Measurements from ENCODE around the gene PLXNA4. TPM values are rescaled to one million over a fixed set of nuclear protein-coding genes. Genes with fewer than 3 reads are reported as not detected.

The PLXNA4 gene
- total RNA-seq, 2 experiments from 2014 or later: 0.18 to 0.70 TPM

DNA sequence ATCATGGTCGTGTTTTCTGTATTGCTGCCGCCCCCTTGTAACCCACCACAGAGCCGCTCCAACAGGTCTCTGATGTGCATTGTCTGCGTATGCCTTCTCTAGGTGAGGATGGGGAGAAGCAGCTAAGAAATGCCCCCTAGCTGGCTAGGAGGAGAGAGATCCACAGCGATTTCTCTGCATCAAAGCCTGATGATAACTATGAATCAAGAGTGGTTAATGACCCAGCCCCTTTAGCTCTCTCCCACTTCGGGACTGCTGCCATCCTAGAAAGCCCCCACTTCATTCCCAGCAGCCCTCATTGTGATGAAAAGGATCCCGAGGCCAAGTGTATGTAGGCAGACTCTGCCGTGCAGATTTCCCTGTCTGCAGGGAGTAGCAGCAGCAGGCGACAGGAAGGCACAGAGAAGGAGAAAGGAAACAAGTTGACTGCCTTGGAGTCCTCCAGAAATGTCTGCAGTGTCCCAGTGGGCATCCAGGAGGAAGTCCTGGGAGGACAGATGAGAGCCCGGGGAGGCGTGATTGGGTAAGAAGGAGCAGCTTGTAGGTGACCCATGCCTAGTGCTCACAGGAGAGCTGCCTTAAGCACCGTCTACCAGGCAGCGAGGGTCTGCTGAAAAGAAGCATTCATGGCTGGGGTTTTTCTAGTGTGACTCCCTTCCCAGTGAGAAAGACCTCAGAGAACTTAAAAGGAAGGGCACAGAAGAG, 2.9 kb downstream of the PLXNA4 start:
- TF ChIP-seq, protein P1, sequence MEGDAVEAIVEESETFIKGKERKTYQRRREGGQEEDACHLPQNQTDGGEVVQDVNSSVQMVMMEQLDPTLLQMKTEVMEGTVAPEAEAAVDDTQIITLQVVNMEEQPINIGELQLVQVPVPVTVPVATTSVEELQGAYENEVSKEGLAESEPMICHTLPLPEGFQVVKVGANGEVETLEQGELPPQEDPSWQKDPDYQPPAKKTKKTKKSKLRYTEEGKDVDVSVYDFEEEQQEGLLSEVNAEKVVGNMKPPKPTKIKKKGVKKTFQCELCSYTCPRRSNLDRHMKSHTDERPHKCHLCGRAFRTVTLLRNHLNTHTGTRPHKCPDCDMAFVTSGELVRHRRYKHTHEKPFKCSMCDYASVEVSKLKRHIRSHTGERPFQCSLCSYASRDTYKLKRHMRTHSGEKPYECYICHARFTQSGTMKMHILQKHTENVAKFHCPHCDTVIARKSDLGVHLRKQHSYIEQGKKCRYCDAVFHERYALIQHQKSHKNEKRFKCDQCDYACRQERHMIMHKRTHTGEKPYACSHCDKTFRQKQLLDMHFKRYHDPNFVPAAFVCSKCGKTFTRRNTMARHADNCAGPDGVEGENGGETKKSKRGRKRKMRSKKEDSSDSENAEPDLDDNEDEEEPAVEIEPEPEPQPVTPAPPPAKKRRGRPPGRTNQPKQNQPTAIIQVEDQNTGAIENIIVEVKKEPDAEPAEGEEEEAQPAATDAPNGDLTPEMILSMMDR (IDR thresholded peaks at IDR 0.05): no peak
- CTCF ChIA-PET: interaction anchor here (0.7 to 2.4 kb wide), 6 partner anchors 18 to 255 kb away, joined by 3 to 10 read pairs (median 3); no protein-coding TSS in a partner anchor
- peaks cover 66% of the 10 kb centered on the region for H3K27me3 Mint-ChIP-seq

GRCh38 chr7:132572526-132572925, 3.7 kb downstream of the PLXNA4 start:
- TF ChIP-seq, protein P1 (IDR thresholded peaks at IDR 0.05): no peak
- no peak for DNase-seq
- Mint-ChIP-seq H3K36me3 (ENCODE audit: low read depth) (no peaks in the 10 kb centered on the region), H3K4me3 (no peak overlapping the region), H3K27me3 (peaks cover 59% of the 10 kb centered on the region), H3K27ac (no peak overlapping the region), H3K9me3 (no peaks in the 10 kb centered on the region), H3K4me1 (ENCODE audit: low read depth) (peaks cover 20% of the 10 kb centered on the region)
- CTCF ChIA-PET: interaction anchor here (2.4 kb wide), 1 partner anchor 179 kb away, joined by 10 read pairs; no protein-coding TSS in a partner anchor
- intact Hi-C loops (cut with micrococcal nuclease): no loop called here
- ATAC-seq: no peak
- POLR2A ChIA-PET: no interaction called here

More for the DNA sequence above, 2.9 kb downstream of the PLXNA4 start:
- no peak for DNase-seq
- Mint-ChIP-seq H3K9me3 (no peaks in the 10 kb centered on the region), H3K4me1 (ENCODE audit: low read depth) (peaks cover 20% of the 10 kb centered on the region), H3K4me3 (no peak overlapping the region), H3K36me3 (ENCODE audit: low read depth) (no peaks in the 10 kb centered on the region), H3K27ac (no peak overlapping the region)
- ATAC-seq: no peak
- intact Hi-C loops (cut with micrococcal nuclease): no loop called here
- POLR2A ChIA-PET: no interaction called here

GRCh38 chr7:132571970-132572369, 4.3 kb downstream of the PLXNA4 start:
- Mint-ChIP-seq H3K4me3 (no peak overlapping the region), H3K9me3 (no peaks in the 10 kb centered on the region), H3K27ac (no peak overlapping the region), H3K27me3 (peaks cover 59% of the 10 kb centered on the region), H3K4me1 (ENCODE audit: low read depth) (peaks cover 20% of the 10 kb centered on the region), H3K36me3 (ENCODE audit: low read depth) (no peaks in the 10 kb centered on the region)
- TF ChIP-seq, protein P1 (IDR thresholded peaks at IDR 0.05): no peak
- POLR2A ChIA-PET: no interaction called here
- intact Hi-C loops (cut with micrococcal nuclease): no loop called here
- CTCF ChIA-PET: no interaction called here
- ATAC-seq (peak; percentile 28), DNase-seq (no peak)

DNA sequence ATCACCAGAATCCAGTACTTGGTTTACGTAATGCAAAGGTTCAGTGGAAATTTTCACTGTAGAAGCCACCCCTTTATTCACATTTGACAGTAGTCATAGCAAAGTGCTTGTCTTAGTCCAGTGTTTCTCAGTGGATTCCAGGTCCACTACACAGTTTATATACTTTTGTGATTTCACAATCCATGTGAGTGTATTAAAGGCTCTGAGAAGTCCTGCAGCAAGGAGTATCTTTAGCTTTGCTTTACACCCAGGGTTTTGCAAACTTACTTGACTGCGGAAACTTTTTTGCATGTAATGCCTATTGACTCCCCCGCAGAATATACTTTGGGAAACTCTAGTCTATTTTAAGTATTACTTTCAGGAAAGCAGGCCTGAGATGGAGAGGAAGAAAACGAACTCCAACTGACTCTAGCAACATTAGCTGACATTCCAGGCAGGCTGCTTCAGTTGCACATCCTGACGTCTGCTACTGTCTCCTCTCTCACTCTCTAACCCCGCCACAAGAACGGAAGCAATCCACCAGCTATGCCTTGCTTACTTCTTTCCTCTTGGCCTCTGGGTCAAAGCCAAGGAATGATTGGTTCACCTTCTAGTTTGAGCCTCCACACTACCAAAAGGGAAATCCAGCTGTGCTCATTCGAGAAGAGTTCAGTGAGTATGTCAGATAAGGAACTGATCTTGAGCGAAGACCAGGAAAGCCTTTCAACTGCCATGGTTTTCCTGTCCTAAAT, 6.2 kb downstream of the PLXNA4 start:
- intact Hi-C loops (cut with micrococcal nuclease): no loop called here
- peaks cover 16% of the 10 kb centered on the region for H3K4me1 Mint-ChIP-seq (ENCODE audit: low read depth)
- ChIA-PET CTCF (interaction anchor here (1.1 to 3.7 kb wide), 3 partner anchors 10 to 252 kb away, joined by 4 to 22 read pairs (median 8); no protein-coding TSS in a partner anchor), POLR2A (interaction anchor here (1.0 kb wide), 1 partner anchor 10 kb away, joined by 3 read pairs; no protein-coding TSS in a partner anchor)
- TF ChIP-seq, protein P1 (IDR thresholded peaks at IDR 0.05): no peak
- DNase-seq (no peak), ATAC-seq (no peak)
- H3K9me3 Mint-ChIP-seq: no peaks in the 10 kb centered on the region
- H3K27ac Mint-ChIP-seq: no peak overlapping the region
- no peak overlapping the region for H3K4me3 Mint-ChIP-seq
- peaks cover 56% of the 10 kb centered on the region for H3K27me3 Mint-ChIP-seq
- no peaks in the 10 kb centered on the region for H3K36me3 Mint-ChIP-seq (ENCODE audit: low read depth)

DNA sequence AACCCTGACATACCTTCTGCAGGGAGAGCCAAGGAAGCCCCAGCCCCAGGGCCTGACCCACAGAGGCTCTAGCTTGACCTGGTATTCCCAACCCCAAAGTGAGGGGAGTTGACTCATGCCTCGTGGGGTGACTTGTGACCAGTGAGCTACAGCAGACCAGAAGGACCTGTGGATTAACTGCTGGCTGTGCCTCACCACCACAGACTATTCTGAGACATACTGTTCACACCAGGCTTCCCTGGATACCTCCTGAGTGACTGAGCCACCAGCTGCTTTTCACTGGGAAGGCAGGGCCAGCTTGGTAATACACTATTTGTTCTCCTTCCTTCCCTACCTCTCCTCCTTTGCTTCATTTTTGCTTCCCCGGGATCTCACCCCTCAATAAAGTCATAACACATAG, 7.3 kb downstream of the PLXNA4 start:
- POLR2A ChIA-PET: interaction anchor here (1.0 kb wide), 1 partner anchor 12 kb away, joined by 3 read pairs; no protein-coding TSS in a partner anchor
- TF ChIP-seq, protein P1 (IDR thresholded peaks at IDR 0.05): no peak
- no peaks in the 10 kb centered on the region for H3K36me3 Mint-ChIP-seq (ENCODE audit: low read depth)
- DNase-seq (no peak), ATAC-seq (no peak)
- H3K9me3 Mint-ChIP-seq: no peaks in the 10 kb centered on the region
- H3K27me3 Mint-ChIP-seq: peaks cover 55% of the 10 kb centered on the region
- H3K4me1 Mint-ChIP-seq (ENCODE audit: low read depth): peaks cover 7% of the 10 kb centered on the region
- intact Hi-C loops (cut with micrococcal nuclease): no loop called here
- no peak overlapping the region for H3K27ac Mint-ChIP-seq
- CTCF ChIA-PET: interaction anchor here (1.2 to 3.7 kb wide), 2 partner anchors 11 to 250 kb away, joined by 3 to 22 read pairs; no protein-coding TSS in a partner anchor
- no peak overlapping the region for H3K4me3 Mint-ChIP-seq

Measured in activated CD8-positive, alpha-beta T cell treated with anti-CD3 and anti-CD28 coated beads for 36 hours (primary cell).